Retinal pigment epithelial cell (primary cell): ENCODE data around the gene MME.

Experiments used
- DNase-seq: peaks from one replicate; pipeline ENCODE4 v3.0.0-alpha.2; 2010; ENCODE audit warnings: low read depth
- H3K4me3 ChIP-seq: 2 replicates; pipeline ENCODE4 v1.5.1; 2011; ENCODE audit warnings: mild to moderate bottlenecking, low read length, control low read depth, moderate library complexity
- CTCF ChIP-seq: conservative IDR thresholded peaks from 2 replicates; pipeline ENCODE4 v1.5.1; 2011; ENCODE audit warnings: low read depth, low read length, control low read depth, inconsistent platforms

The MME gene

GRCh38 chr3:155046935-155047334 lies 33.2 kb upstream of the MME start:
- no peak for DNase-seq
- no peak overlapping the region for H3K4me3 ChIP-seq
- TF ChIP-seq CTCF, result no peak

DNA sequence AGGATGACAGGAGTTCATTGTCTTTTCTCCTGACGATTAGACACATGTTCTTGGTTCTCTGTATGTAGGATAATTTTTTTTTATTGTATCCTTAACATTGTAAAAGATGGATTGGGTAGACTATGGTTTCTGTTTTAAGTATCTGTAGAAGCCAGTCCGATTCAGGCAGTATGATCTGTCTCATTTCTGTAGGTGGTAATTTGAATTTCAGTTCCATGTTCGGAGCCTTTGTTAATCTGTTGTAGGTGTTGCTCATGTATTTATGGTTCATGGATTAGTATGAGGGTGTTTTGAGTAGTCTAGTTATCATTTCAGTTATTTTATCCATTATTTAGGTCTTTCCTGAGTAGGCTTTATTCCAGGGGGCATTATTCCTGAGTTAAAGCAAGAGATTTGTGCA lies 32.4 kb upstream of the MME start:
- no peak for DNase-seq
- no peak for TF ChIP-seq CTCF
- no peak overlapping the region for H3K4me3 ChIP-seq

DNA sequence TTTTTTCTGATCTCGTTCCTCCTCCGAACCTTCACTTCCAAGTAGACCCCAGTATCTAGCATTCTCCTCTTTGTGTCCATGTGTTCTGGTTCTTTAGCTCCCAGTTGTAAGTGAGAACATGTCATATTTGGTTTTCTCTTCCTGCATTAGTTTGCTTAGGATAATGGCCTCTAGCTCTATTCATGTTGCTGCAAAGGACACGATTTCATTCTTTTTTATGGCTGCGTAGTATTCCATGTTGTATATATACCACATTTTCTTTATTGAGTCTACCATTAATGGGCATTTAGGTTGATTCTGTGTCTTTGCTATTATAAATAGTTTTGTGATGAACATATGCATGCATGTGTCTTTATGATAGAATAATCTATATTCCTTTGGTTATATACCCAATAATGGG lies 30.2 kb upstream of the MME start:
- DNase-seq, result no peak
- H3K4me3 ChIP-seq, result no peak overlapping the region
- no peak for TF ChIP-seq CTCF

DNA sequence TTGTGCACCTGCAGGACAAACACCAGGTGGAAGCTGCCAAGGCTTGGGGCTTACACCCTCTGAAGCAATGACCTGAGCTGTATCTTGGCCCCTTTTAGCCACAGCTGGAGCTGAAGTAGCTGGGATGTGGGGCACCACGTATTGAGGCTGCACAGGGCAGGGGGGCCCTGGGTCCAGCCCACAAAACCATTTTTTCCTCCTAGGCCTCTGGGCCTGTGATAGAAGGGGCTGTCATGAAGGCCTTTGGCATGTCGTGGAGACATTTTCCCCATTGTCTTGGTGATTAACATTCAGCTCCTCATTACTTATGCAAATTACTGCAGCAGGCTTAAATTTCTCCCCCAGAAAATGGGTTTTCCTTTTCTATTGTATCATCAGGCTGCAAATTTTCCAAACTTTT lies 27.6 kb upstream of the MME start:
- no peak for TF ChIP-seq CTCF
- no peak overlapping the region for H3K4me3 ChIP-seq
- DNase-seq, result no peak

DNA sequence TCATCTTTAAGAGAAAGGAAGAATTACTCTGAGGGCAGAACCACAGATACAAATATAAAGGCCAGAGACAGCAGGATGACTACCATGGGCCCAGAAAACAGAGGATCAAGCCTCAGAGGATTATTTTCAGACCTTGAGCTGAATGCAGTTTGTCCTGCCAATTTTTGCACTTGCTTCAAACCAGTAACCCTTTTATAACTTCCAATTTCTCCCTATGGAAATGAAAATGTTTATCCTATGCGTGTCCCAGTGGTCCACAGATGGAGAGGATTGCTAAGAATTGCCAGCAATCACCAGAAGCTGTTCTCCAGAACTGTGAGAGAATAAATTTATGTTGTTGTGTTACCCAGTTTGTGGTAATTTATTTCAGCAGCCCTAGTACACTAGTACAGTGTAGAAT lies 26.4 kb upstream of the MME start:
- DNase-seq, result no peak
- H3K4me3 ChIP-seq, result no peak overlapping the region
- TF ChIP-seq CTCF, result no peak

DNA sequence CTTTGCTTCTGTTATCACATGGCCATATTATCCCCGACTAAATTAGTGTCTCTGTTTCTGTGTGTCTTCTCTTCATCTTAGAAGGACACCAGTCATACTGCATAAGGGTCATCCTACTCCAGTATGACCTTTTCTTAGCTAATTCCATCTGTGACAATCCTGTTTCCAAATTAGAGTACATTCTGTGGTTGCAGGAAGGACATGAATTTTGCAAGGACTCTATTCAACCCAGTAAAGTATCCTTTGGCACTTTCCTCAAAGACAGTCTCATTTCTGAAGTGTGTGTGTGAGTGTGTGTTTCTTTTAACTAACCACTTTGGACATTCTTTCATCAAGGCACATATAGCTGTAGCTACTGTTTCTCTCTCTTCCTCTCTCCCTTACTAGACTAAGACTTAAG lies 15.2 kb upstream of the MME start:
- DNase-seq, result no peak
- no peak for TF ChIP-seq CTCF

GRCh38 chr3:155065537-155065936 lies 14.6 kb upstream of the MME start:
- H3K4me3 ChIP-seq, result no peak overlapping the region
- TF ChIP-seq CTCF, result no peak
- DNase-seq, result no peak

More for the DNA sequence above, 15.2 kb upstream of the MME start:
- H3K4me3 ChIP-seq, result no peak overlapping the region
